Measurements from ENCODE around the gene MRM3.
A peak's percentile ranks its signal among the peaks of the same experiment; 100 is the strongest.

Gene MRM3

GRCh38 chr17:796609-797008 is 14.5 kb downstream of the MRM3 start:
- H3K36me3 ChIP-seq = peaks cover 12 to 33% (median 12%) of the 10 kb centered on the region in 11 experiments
- H3K9ac ChIP-seq = peak overlapping the region in 7 of 11 experiments; percentile 2 to 65 (median 57); a peak in 12 of 22 replicates
- TF ChIP-seq Cebpa-rat (IDR thresholded peaks at IDR 0.05) = no peak
- H3K27ac ChIP-seq = peak overlapping the region in 6 of 11 experiments; percentile 49 to 85 (median 64); a peak in 10 of 22 replicates
- H3K4me3 ChIP-seq = no peak overlapping the region
- H3K9me3 ChIP-seq (replicated peaks in 1 of 11) = no peaks in the 10 kb centered on the region
- peak overlapping the region; percentile 38 to 99 (median 79); a peak in 21 of 22 replicates for H3K4me2 ChIP-seq
- H3K4me1 ChIP-seq = peaks cover 37 to 96% (median 86%) of the 10 kb centered on the region in 10 experiments
- peaks cover 0 to 37% (median 9%) of the 10 kb centered on the region in 11 experiments; a peak in 12 of 22 replicates for H4K20me1 ChIP-seq
- peaks cover 0 to 34% (median 0%) of the 10 kb centered on the region in 11 experiments; a peak in 4 of 22 replicates for H3K27me3 ChIP-seq

DNA sequence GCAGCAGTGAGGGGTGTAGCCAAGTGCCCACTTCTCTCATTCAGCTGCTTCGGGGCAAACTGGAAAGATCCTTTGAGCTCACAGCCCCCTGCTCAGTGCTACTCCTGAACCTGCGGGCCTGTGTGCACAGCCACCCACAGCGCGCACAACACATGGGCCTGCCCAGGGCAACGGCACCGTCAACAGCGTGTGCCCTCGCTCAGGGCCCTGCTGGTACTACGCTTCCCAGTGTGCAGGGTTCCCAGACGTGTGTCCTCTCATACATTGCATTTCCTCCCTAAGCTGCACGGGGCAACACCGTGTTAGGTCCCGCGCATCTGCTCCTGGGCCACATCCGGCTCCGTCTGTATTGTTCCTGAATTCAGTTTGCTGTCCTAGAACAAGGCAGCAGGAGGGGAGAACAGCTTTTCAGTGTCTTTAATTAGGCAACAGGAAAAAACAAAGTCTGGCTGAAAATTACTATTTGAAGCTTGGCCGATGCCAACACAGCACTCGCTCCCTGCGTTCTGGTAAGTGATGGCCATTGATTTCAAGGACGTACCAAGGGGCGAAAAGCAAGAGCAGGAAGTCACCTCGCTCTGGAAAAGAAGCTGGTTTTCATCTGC is 15.2 kb downstream of the MRM3 start:
- H3K27me3 ChIP-seq = peaks cover 0 to 41% (median 0%) of the 10 kb centered on the region in 11 experiments; a peak in 4 of 22 replicates
- peak overlapping the region; percentile 38 to 99 (median 79) for H3K4me2 ChIP-seq
- H3K4me1 ChIP-seq = peaks cover 42 to 100% (median 94%) of the 10 kb centered on the region in 10 experiments
- H3K9me3 ChIP-seq (replicated peaks in 1 of 11) = no peaks in the 10 kb centered on the region
- no peak for TF ChIP-seq Cebpa-rat (IDR thresholded peaks at IDR 0.05)
- peak overlapping the region in 9 of 11 experiments; percentile 25 to 85 (median 54); a peak in 17 of 22 replicates for H3K27ac ChIP-seq
- peaks cover 0 to 35% (median 7%) of the 10 kb centered on the region in 11 experiments; a peak in 10 of 22 replicates for H4K20me1 ChIP-seq
- H3K9ac ChIP-seq = peak overlapping the region in 9 of 11 experiments; percentile 2 to 65 (median 60); a peak in 16 of 22 replicates
- peaks cover 4 to 29% (median 5%) of the 10 kb centered on the region in 11 experiments; a peak in 21 of 22 replicates for H3K36me3 ChIP-seq
- peak overlapping the region in 1 of 10 experiments; percentile 19; a peak in 4 of 20 replicates for H3K4me3 ChIP-seq

- peak overlapping the region in 10 of 11 experiments; percentile 49 to 99 (median 87); a peak in 19 of 22 replicates for H3K4me2 ChIP-seq
Observed at GRCh38 chr17:798246-798645, 16.1 kb downstream of the MRM3 start.

DNA sequence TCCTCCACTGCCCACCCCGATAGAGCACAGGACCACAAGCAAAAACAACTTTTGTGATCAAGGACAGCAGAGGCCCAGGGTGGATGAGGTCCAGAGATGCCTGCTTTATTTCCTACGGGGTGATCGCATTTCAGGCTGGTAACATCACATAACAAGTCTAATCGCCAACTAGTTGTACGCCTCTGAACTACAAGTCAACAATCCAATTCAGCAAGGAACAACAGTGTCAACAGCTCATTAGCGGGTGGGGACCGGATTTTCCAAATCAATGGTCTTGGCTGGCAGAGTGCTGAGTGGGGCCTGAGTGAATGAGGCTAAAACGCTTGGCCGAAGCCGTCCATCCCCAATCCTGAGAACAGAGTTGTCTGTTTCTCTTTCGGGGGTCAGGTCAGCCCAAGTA is 17.1 kb downstream of the MRM3 start:
- TF ChIP-seq Cebpa-rat (IDR thresholded peaks at IDR 0.05) = no peak
- Histone ChIP-seq H3K4me3 (peak overlapping the region in 1 of 10 experiments; percentile 29; a peak in 2 of 20 replicates), H4K20me1 (peaks cover 0 to 34% (median 11%) of the 10 kb centered on the region in 11 experiments; a peak in 12 of 22 replicates), H3K4me1 (peaks cover 52 to 100% (median 98%) of the 10 kb centered on the region in 10 experiments), H3K27ac (peak overlapping the region in 6 of 11 experiments; percentile 5 to 85 (median 72); a peak in 7 of 22 replicates), H3K9ac (peak overlapping the region in 7 of 11 experiments; percentile 15 to 65 (median 49); a peak in 10 of 22 replicates), H3K27me3 (peaks cover 0 to 61% (median 0%) of the 10 kb centered on the region in 11 experiments; a peak in 5 of 22 replicates), H3K4me2 (peak overlapping the region in 9 of 11 experiments; percentile 8 to 99 (median 95); a peak in 19 of 22 replicates), H3K9me3 (replicated peaks in 1 of 11) (no peaks in the 10 kb centered on the region), H3K36me3 (peaks cover 0 to 37% (median 7%) of the 10 kb centered on the region in 11 experiments; a peak in 8 of 22 replicates)

More at GRCh38 chr17:798246-798645, 16.1 kb downstream of the MRM3 start:
- no peak for TF ChIP-seq Cebpa-rat (IDR thresholded peaks at IDR 0.05)
- peak overlapping the region in 3 of 10 experiments; percentile 19 to 27 (median 19); a peak in 3 of 20 replicates for H3K4me3 ChIP-seq
- H3K27ac ChIP-seq = peak overlapping the region in 8 of 11 experiments; percentile 0 to 85 (median 57); a peak in 12 of 22 replicates
- H3K36me3 ChIP-seq = peaks cover 0 to 32% (median 2%) of the 10 kb centered on the region in 11 experiments; a peak in 8 of 22 replicates
- peak overlapping the region in 8 of 11 experiments; percentile 40 to 65 (median 58); a peak in 10 of 22 replicates for H3K9ac ChIP-seq
- no peaks in the 10 kb centered on the region for H3K9me3 ChIP-seq (replicated peaks in 1 of 11)
- peaks cover 0 to 36% (median 4%) of the 10 kb centered on the region in 11 experiments; a peak in 12 of 22 replicates for H4K20me1 ChIP-seq
- H3K27me3 ChIP-seq = peaks cover 0 to 50% (median 0%) of the 10 kb centered on the region in 11 experiments; a peak in 5 of 22 replicates
- H3K4me1 ChIP-seq = peaks cover 44 to 100% (median 97%) of the 10 kb centered on the region in 10 experiments

GRCh38 chr17:800446-801242 is 18.5 kb downstream of the MRM3 start:
- H3K27ac ChIP-seq = peak overlapping the region in 9 of 11 experiments; percentile 32 to 85 (median 77); a peak in 17 of 22 replicates
- peak overlapping the region; percentile 18 to 82 (median 73); a peak in 19 of 22 replicates for H3K9ac ChIP-seq
- H3K4me3 ChIP-seq = peak overlapping the region in 9 of 10 experiments; percentile 8 to 73 (median 60); a peak in 18 of 20 replicates
- no peaks in the 10 kb centered on the region for H3K9me3 ChIP-seq (replicated peaks in 1 of 11)
- peaks cover 0 to 73% (median 0%) of the 10 kb centered on the region in 11 experiments; a peak in 5 of 22 replicates for H3K27me3 ChIP-seq
- peaks cover 51 to 100% (median 97%) of the 10 kb centered on the region in 10 experiments for H3K4me1 ChIP-seq
- no peak for TF ChIP-seq Cebpa-rat (IDR thresholded peaks at IDR 0.05)
- peak overlapping the region; percentile 82 to 99 (median 95) for H3K4me2 ChIP-seq
- H3K36me3 ChIP-seq = peaks cover 0 to 42% (median 7%) of the 10 kb centered on the region in 11 experiments; a peak in 8 of 22 replicates
- H4K20me1 ChIP-seq = peaks cover 0 to 38% (median 16%) of the 10 kb centered on the region in 11 experiments; a peak in 12 of 22 replicates

DNA sequence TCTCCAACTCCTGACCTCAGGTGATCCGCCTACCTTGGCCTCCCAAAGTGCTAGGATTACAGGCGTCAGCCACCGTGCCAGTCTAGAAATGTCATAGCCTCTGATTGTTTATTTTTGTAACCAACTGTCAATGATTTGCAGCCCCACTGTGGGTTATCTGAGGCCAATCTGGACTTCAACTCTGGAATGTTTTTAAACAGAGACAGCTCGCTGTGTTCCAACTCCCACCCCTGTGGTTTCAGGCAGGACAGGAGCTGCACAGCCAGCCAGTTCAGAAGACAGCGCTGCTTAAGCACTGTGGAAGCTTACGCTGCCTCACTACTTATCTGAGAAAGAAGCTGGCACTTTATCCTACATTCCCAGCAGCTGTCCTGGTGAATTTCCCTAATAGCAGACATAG is 19.5 kb downstream of the MRM3 start:
- Histone ChIP-seq H3K4me3 (peak overlapping the region in 7 of 10 experiments; percentile 33 to 73 (median 60); a peak in 13 of 20 replicates), H3K4me1 (peaks cover 51 to 100% (median 95%) of the 10 kb centered on the region in 10 experiments), H3K9me3 (replicated peaks in 1 of 11) (no peaks in the 10 kb centered on the region), H3K27ac (peak overlapping the region in 8 of 11 experiments; percentile 0 to 85 (median 73); a peak in 15 of 22 replicates), H3K9ac (peak overlapping the region in 9 of 11 experiments; percentile 25 to 82 (median 75); a peak in 16 of 22 replicates), H3K4me2 (peak overlapping the region; percentile 82 to 99 (median 95); a peak in 21 of 22 replicates), H3K27me3 (peaks cover 0 to 75% (median 0%) of the 10 kb centered on the region in 11 experiments; a peak in 5 of 22 replicates), H3K36me3 (peaks cover 0 to 33% (median 4%) of the 10 kb centered on the region in 11 experiments; a peak in 8 of 22 replicates), H4K20me1 (peaks cover 0 to 41% (median 17%) of the 10 kb centered on the region in 11 experiments; a peak in 13 of 22 replicates)
- no peak for TF ChIP-seq Cebpa-rat (IDR thresholded peaks at IDR 0.05)

- Histone ChIP-seq H4K20me1 (peaks cover 0 to 49% (median 25%) of the 10 kb centered on the region in 11 experiments; a peak in 15 of 22 replicates), H3K27ac (peak overlapping the region in 6 of 11 experiments; percentile 46 to 85 (median 78); a peak in 9 of 22 replicates), H3K9ac (peak overlapping the region in 6 of 11 experiments; percentile 68 to 82 (median 80); a peak in 11 of 22 replicates), H3K4me2 (peak overlapping the region in 10 of 11 experiments; percentile 82 to 99 (median 96); a peak in 19 of 22 replicates), H3K4me1 (peaks cover 45 to 100% (median 95%) of the 10 kb centered on the region in 10 experiments), H3K27me3 (peaks cover 0 to 78% (median 0%) of the 10 kb centered on the region in 11 experiments; a peak in 5 of 22 replicates), H3K4me3 (peak overlapping the region in 7 of 10 experiments; percentile 6 to 73 (median 60); a peak in 10 of 20 replicates), H3K36me3 (peaks cover 0 to 32% (median 3%) of the 10 kb centered on the region in 11 experiments; a peak in 6 of 22 replicates), H3K9me3 (replicated peaks in 1 of 11) (no peaks in the 10 kb centered on the region)
- TF ChIP-seq Cebpa-rat (IDR thresholded peaks at IDR 0.05) = no peak
Observed at GRCh38 chr17:802481-802880, 20.3 kb downstream of the MRM3 start.
